Measurements from ENCODE around the gene CCDC187.

Gene CCDC187

GRCh38 chr9:136230365-136230764, 73.5 kb downstream of the CCDC187 start:
- no peak for TF ChIP-seq ZNF274 (IDR thresholded peaks at IDR 0.05; ENCODE audit: low read depth, low read length)
- no peak overlapping the region for H3K4me3 ChIP-seq (ENCODE audit: low read length)

GRCh38 chr9:136229096-136230065, 74.5 kb downstream of the CCDC187 start:
- no peak for TF ChIP-seq ZNF274 (IDR thresholded peaks at IDR 0.05; ENCODE audit: low read depth, low read length)
- no peak overlapping the region for H3K4me3 ChIP-seq (ENCODE audit: low read length)

- TF ChIP-seq ZNF274 (IDR thresholded peaks at IDR 0.05; ENCODE audit: low read depth, low read length), result no peak
- H3K4me3 ChIP-seq (ENCODE audit: low read length), result no peak overlapping the region
These were observed 75.6 kb downstream of the CCDC187 start for GRCh38 chr9:136228107-136228875.

GRCh38 chr9:136226680-136227407, 77.0 kb downstream of the CCDC187 start:
- no peak overlapping the region for H3K4me3 ChIP-seq (ENCODE audit: low read length)
- no peak for TF ChIP-seq ZNF274 (IDR thresholded peaks at IDR 0.05; ENCODE audit: low read depth, low read length)

- TF ChIP-seq ZNF274 (IDR thresholded peaks at IDR 0.05; ENCODE audit: low read depth, low read length), result no peak
- H3K4me3 ChIP-seq (ENCODE audit: low read length), result peak overlapping the region; percentile 3; the same call in 1 of the 2 replicates
These were observed 77.9 kb downstream of the CCDC187 start for GRCh38 chr9:136225748-136226679.

- peak overlapping the region; percentile 1; the same call in 1 of the 2 replicates for H3K4me3 ChIP-seq (ENCODE audit: low read length)
- no peak for TF ChIP-seq ZNF274 (IDR thresholded peaks at IDR 0.05; ENCODE audit: low read depth, low read length)
These were observed 78.5 kb downstream of the CCDC187 start for GRCh38 chr9:136225366-136225747.

- no peak overlapping the region for H3K4me3 ChIP-seq (ENCODE audit: low read length)
- no peak for TF ChIP-seq ZNF274 (IDR thresholded peaks at IDR 0.05; ENCODE audit: low read depth, low read length)
These were observed 79.8 kb downstream of the CCDC187 start for GRCh38 chr9:136223871-136224640.

GRCh38 chr9:136222906-136223285, 81.0 kb downstream of the CCDC187 start:
- no peak for TF ChIP-seq ZNF274 (IDR thresholded peaks at IDR 0.05; ENCODE audit: low read depth, low read length)
- H3K4me3 ChIP-seq (ENCODE audit: low read length), result no peak overlapping the region

- no peak overlapping the region for H3K4me3 ChIP-seq (ENCODE audit: low read length)
- TF ChIP-seq ZNF274 (IDR thresholded peaks at IDR 0.05; ENCODE audit: low read depth, low read length), result no peak
These were observed 81.6 kb downstream of the CCDC187 start for GRCh38 chr9:136222166-136222905.

GRCh38 chr9:136220017-136220729, 83.7 kb downstream of the CCDC187 start:
- TF ChIP-seq ZNF274 (IDR thresholded peaks at IDR 0.05; ENCODE audit: low read depth, low read length), result no peak
- no peak overlapping the region for H3K4me3 ChIP-seq (ENCODE audit: low read length)

GRCh38 chr9:136219276-136219675, 84.6 kb downstream of the CCDC187 start:
- TF ChIP-seq ZNF274 (IDR thresholded peaks at IDR 0.05; ENCODE audit: low read depth, low read length), result no peak
- no peak overlapping the region for H3K4me3 ChIP-seq (ENCODE audit: low read length)
